Measurements from ENCODE around the gene JOSD2.

- TF ChIP-seq CTCF (IDR thresholded peaks at IDR 0.05) (no peak), POLR2AphosphoS5 (IDR thresholded peaks at IDR 0.05) (no peak)
Observed at GRCh38 chr19:50510700-50511068, 307 bp downstream of the JOSD2 start.
